Esophagus squamous epithelium (tissue), 5 donors: Measurements from ENCODE around the gene TRAF3. TPM values are rescaled to one million over a fixed set of nuclear protein-coding genes. Genes with fewer than 3 reads are reported as not detected.

Source experiments
- DNase-seq: peaks from one replicate; lab custom pipeline; 2025; lab: John Stamatoyannopoulos, UW
- H3K27ac ChIP-seq, 4 donors: fragments of 200-600 bp; sonication (generic); one replicate each; pipeline ENCODE4 v1.5.1; 2016 to 2019; ENCODE audit warnings: mild to moderate bottlenecking in 1 of 4
- H3K27me3 ChIP-seq, 4 donors: fragments of 200-600 bp; sonication (generic); 1 replicate in 3 of 4; 2 replicates in 1 of 4; pipeline versions ENCODE4 v1.5.1 to v1.6.0; 2017 to 2021; ENCODE audit warnings: antibody characterized with exemption in 1 of 4
- H3K36me3 ChIP-seq, 3 donors: fragments of 200-600 bp; sonication (generic); one replicate each; pipeline ENCODE4 v1.5.1; 2016 to 2019
- H3K4me1 ChIP-seq, 3 donors: fragments of 200-600 bp; sonication (generic); one replicate each; pipeline ENCODE4 v1.5.1; 2017 to 2019
- H3K4me3 ChIP-seq, 4 donors: fragments of 200-600 bp; sonication (generic); 1 replicate in 3 of 4; 2 replicates in 1 of 4; pipeline ENCODE4 v1.5.1; 2016 to 2019; ENCODE audit warnings: mild to moderate bottlenecking in 2 of 4, moderate library complexity in 1 of 4
- H3K9me3 ChIP-seq, 3 donors: fragments of 200-600 bp; sonication (generic); one replicate each; pipeline ENCODE4 v1.5.1; 2016 to 2019
- CTCF ChIP-seq, 6 experiments: fragments of 450-650 bp in 4 of 6; fragments of 200-600 bp in 2 of 6; sonication (generic) in 2 of 6; IDR thresholded peaks; one replicate each; pipeline ENCODE4 v1.5.1; 2016 to 2019; ENCODE audit warnings: antibody characterized with exemption in 6 of 6, mild to moderate bottlenecking in 4 of 6, moderate library complexity in 4 of 6
- POLR2A ChIP-seq, 4 donors: fragments of 450-650 bp; IDR thresholded peaks; one replicate each; pipeline ENCODE4 v1.6.1; 2017; ENCODE audit warnings: antibody characterized with exemption in 4 of 4, mild to moderate bottlenecking in 4 of 4, moderate library complexity in 3 of 4
- WGBS, 2 donors: methylation state at CpG; one replicate each; pipeline ENCODE4 v1.1.5; 2018; 5-methylcytosine and 5-hydroxymethylcytosine counted together
- intact Hi-C: fragments of 100-400 bp; cut with DNase I; formaldehyde crosslinking; loops from one replicate; pipeline ENCODE4 v1.15.0; 2022
- total RNA-seq, 4 donors: library from RNA; depleted of rRNA; stranded (reverse); fragments of >200 nt; gene quantifications; one replicate each; pipeline ENCODE4 v1.1.0, GENCODE V29; 2016
- donor health status: DM: yes; HTN: yes; CAD: no.

The TRAF3 gene
- total RNA-seq, 4 donors from 2014 or later = 11.2 to 19.3 (median 13.2) TPM

- peaks cover 0 to 14% (median 0%) of the 10 kb centered on the region in 3 donors for H3K36me3 ChIP-seq
- no peak overlapping the region for H3K27ac ChIP-seq
- no peak for DNase-seq
- H3K27me3 ChIP-seq = no peaks in the 10 kb centered on the region
- intact Hi-C loops = no loop called here
- no peak overlapping the region for H3K4me3 ChIP-seq
- TF ChIP-seq POLR2A (IDR thresholded peaks at IDR 0.05) = no peak
- no peak for TF ChIP-seq CTCF (IDR thresholded peaks at IDR 0.05)
- H3K4me1 ChIP-seq = no peaks in the 10 kb centered on the region
- WGBS, 2 donors = 69 to 79% methylated on average over 6 to 8 of the region's 8 CpGs
- H3K9me3 ChIP-seq = no peaks in the 10 kb centered on the region
Measured at GRCh38 chr14:102840771-102841528, 63.7 kb downstream of the TRAF3 start.

- no peaks in the 10 kb centered on the region for H3K36me3 ChIP-seq
- peaks cover 11 to 31% (median 11%) of the 10 kb centered on the region in 3 donors for H3K4me1 ChIP-seq
- DNase-seq = no peak
- no peak for TF ChIP-seq POLR2A (IDR thresholded peaks at IDR 0.05)
- no peak for TF ChIP-seq CTCF (IDR thresholded peaks at IDR 0.05)
- 66 to 78% methylated on average over 11 to 12 of the region's 12 CpGs for WGBS, 2 donors
- no peaks in the 10 kb centered on the region for H3K27me3 ChIP-seq
- no peaks in the 10 kb centered on the region for H3K9me3 ChIP-seq
- peak overlapping the region; percentile 32 to 72 (median 64) for H3K27ac ChIP-seq
- H3K4me3 ChIP-seq = no peak overlapping the region
- intact Hi-C loops = no loop called here
Measured at GRCh38 chr14:102848830-102849525, 71.7 kb downstream of the TRAF3 start.

- peak overlapping the region in 3 of 4 donors; percentile 2 to 13 (median 5) for H3K4me3 ChIP-seq
- TF ChIP-seq CTCF (IDR thresholded peaks at IDR 0.05) = no peak
- no peak for TF ChIP-seq POLR2A (IDR thresholded peaks at IDR 0.05)
- peaks cover 11 to 39% (median 16%) of the 10 kb centered on the region in 3 donors for H3K4me1 ChIP-seq
- H3K36me3 ChIP-seq = no peaks in the 10 kb centered on the region
- WGBS, 2 donors = 24% methylated on average over 6 of the region's 6 CpGs
- intact Hi-C loops = no loop called here
- no peaks in the 10 kb centered on the region for H3K27me3 ChIP-seq
- DNase-seq = no peak
- no peaks in the 10 kb centered on the region for H3K9me3 ChIP-seq
- peak overlapping the region; percentile 32 to 72 (median 64) for H3K27ac ChIP-seq
Measured at GRCh38 chr14:102849526-102850379, 72.5 kb downstream of the TRAF3 start.

GRCh38 chr14:102853648-102854047 lies 76.4 kb downstream of the TRAF3 start:
- intact Hi-C loops = no loop called here
- no peaks in the 10 kb centered on the region for H3K36me3 ChIP-seq
- TF ChIP-seq POLR2A (IDR thresholded peaks at IDR 0.05) = no peak
- TF ChIP-seq CTCF (IDR thresholded peaks at IDR 0.05) = no peak
- H3K4me1 ChIP-seq = peaks cover 11 to 45% (median 16%) of the 10 kb centered on the region in 3 donors
- H3K4me3 ChIP-seq = no peak overlapping the region
- H3K9me3 ChIP-seq = no peaks in the 10 kb centered on the region
- no peak for DNase-seq
- WGBS, 2 donors = 69 to 76% methylated on average over 5 to 7 of the region's 7 CpGs
- no peaks in the 10 kb centered on the region for H3K27me3 ChIP-seq
- no peak overlapping the region for H3K27ac ChIP-seq
